K562 (cell line): ENCODE results near the gene AP3B1. TPM values are rescaled to one million over a fixed set of nuclear protein-coding genes. Genes with fewer than 3 reads are reported as not detected.

Experiments
- ATAC-seq: fragments of 200-7000 bp; cut with Tn5 transposase; 3 replicates; pipeline ENCODE4 v1.9.1; 2020; ENCODE audit warnings: moderate library complexity
- BruUV-seq: library from RNA; stranded (reverse); fragments of 400-500 nt; replicated peaks from 2 replicates; lab custom pipeline; 2021; lab: Mats Ljungman, UMichigan
- CTCF ChIA-PET: fragments of 300-600 bp; formaldehyde crosslinking; extraction: SDS; loops from one replicate; lab custom pipeline; 2021; ENCODE audit warnings: low intra/inter-chr PET ratio; lab: Yijun Ruan, JAX
- POLR2A ChIA-PET: fragments of 300-600, 350-650 bp; sonication (Branson Sonifier 250); formaldehyde crosslinking; extraction: SDS; loops from one replicate; lab custom pipeline; 2021; ENCODE audit warnings: antibody characterized with exemption, inconsistent platforms; lab: Yijun Ruan, JAX
- DNase-seq, 4 experiments: peaks; one replicate each; pipeline versions ENCODE4 v3.0.0 to v3.0.0-alpha.2; 2011 to 2018; ENCODE audit warnings: low spot score in 3 of 4, mixed read lengths in 3 of 4; ENCODE audit errors: extremely low read depth in 1 of 4
- FAIRE-seq: peaks from 2 replicates; lab custom pipeline; 2011; peaks lifted over from hg19 to GRCh38; lab: Jason Lieb, UNC
- H2AFZ ChIP-seq: 2 replicates; pipeline ENCODE4 v1.6.0; 2011; ENCODE audit warnings: low read depth, low read length, control low read depth, inconsistent platforms
- H3K27ac ChIP-seq: fragments of 200-600 bp; 3 replicates; pipeline ENCODE4 v1.8.0; 2011; ENCODE audit warnings: low read depth, mild to moderate bottlenecking, control low read depth, inconsistent platforms, low read length, moderate library complexity, mixed read lengths; ENCODE audit errors: extremely low read depth
- H3K27me3 ChIP-seq, 2 experiments: fragments of 300-600 bp in 1 of 2; 2 replicates in 1 of 2; 3 replicates in 1 of 2; pipeline versions ENCODE4 v1.6.0 to v1.8.0; 2011; ENCODE audit warnings: inconsistent platforms in 2 of 2, low read length in 2 of 2, mild to moderate bottlenecking in 1 of 2, mixed read lengths in 1 of 2, moderate library complexity in 1 of 2; ENCODE audit not compliant: control insufficient read depth in 2 of 2, insufficient read depth in 2 of 2
- H3K36me3 ChIP-seq: fragments of 300-600 bp; 3 replicates; pipeline ENCODE4 v1.8.0; 2011; ENCODE audit warnings: mild to moderate bottlenecking, low read length, inconsistent platforms; ENCODE audit not compliant: control insufficient read depth, insufficient read depth
- H3K4me1 ChIP-seq, 2 experiments: fragments of 200-600 bp in 1 of 2; replicated peaks in 1 of 2; 2 replicates in 1 of 2; 3 replicates in 1 of 2; pipeline versions ENCODE4 v1.5.1 to v1.8.0; 2011; ENCODE audit warnings: inconsistent platforms in 2 of 2, low read length in 2 of 2, mild to moderate bottlenecking in 1 of 2, mixed read lengths in 1 of 2, moderate library complexity in 1 of 2; ENCODE audit not compliant: control insufficient read depth in 2 of 2, insufficient read depth in 2 of 2
- H3K4me2 ChIP-seq: 2 replicates; pipeline ENCODE4 v1.6.1; 2011; ENCODE audit warnings: low read length, control low read depth, inconsistent platforms, mixed read lengths; ENCODE audit not compliant: insufficient read depth
- H3K4me3 ChIP-seq: fragments of 200-600 bp; sonication (generic), shearing (Covaris generic); 2 replicates; pipeline ENCODE4 v1.5.1; 2016; ENCODE audit warnings: control low read depth, inconsistent platforms
- H3K79me2 ChIP-seq: fragments of 200-600 bp; 3 replicates; pipeline ENCODE4 v1.8.0; 2011; ENCODE audit warnings: low read length, inconsistent platforms; ENCODE audit not compliant: control insufficient read depth, insufficient read depth
- H3K9ac ChIP-seq, 2 experiments: 2 replicates each; pipeline versions ENCODE4 v1.6.0 to v1.6.1; 2011; ENCODE audit warnings: low read depth in 2 of 2, low read length in 2 of 2, control low read depth in 1 of 2, inconsistent platforms in 1 of 2, mild to moderate bottlenecking in 1 of 2, mixed read lengths in 1 of 2; ENCODE audit not compliant: insufficient read depth in 1 of 2
- H3K9me1 ChIP-seq: one replicate; pipeline ENCODE4 v1.6.0; 2011; ENCODE audit warnings: inconsistent platforms, mild to moderate bottlenecking, low read length, moderate library complexity; ENCODE audit not compliant: control insufficient read depth, insufficient read depth
- H3K9me3 ChIP-seq: replicated peaks from 2 replicates; pipeline ENCODE4 v1.5.1; 2011; ENCODE audit warnings: low read depth, low read length, inconsistent platforms; ENCODE audit not compliant: control insufficient read depth, insufficient read depth
- H4K20me1 ChIP-seq: replicated peaks from 2 replicates; pipeline ENCODE4 v1.6.1; 2011; ENCODE audit warnings: low read length, inconsistent platforms, mixed read lengths; ENCODE audit not compliant: control insufficient read depth, insufficient read depth
- ZBTB26 ChIP-seq: fragments of 450-650 bp; formaldehyde crosslinking; IDR thresholded peaks from 2 replicates; pipeline ENCODE4 v1.4.0; 2022; ENCODE audit warnings: missing genetic modification characterization
- ZKSCAN1 ChIP-seq: fragments of 150-350 bp; IDR thresholded peaks from 2 replicates; pipeline ENCODE4 v1.6.1; 2016; ENCODE audit warnings: low read depth, low read length
- ZNF121 ChIP-seq: sonication (generic); formaldehyde crosslinking; conservative IDR thresholded peaks from 2 replicates; pipeline ENCODE4 v1.8.0; 2022; ENCODE audit warnings: missing genetic modification reagents
- WGBS: fragments of 100-300 bp; shearing (Covaris generic); methylation state at CpG from one replicate; pipeline ENCODE4 v1.1.6; 2016; ENCODE audit warnings: low coverage, mixed read lengths; ENCODE audit not compliant: insufficient coverage; ENCODE audit errors: missing lambda C conversion rate; 5-methylcytosine and 5-hydroxymethylcytosine counted together
- in situ Hi-C: fragments of 300-500 bp; cut with MboI; formaldehyde crosslinking; loops from 4 replicates; pipeline ENCODE4 v1.15.0; 2018; ENCODE audit warnings: inconsistent platforms, mixed read lengths
- intact Hi-C: fragments of 100-400 bp; cut with micrococcal nuclease; formaldehyde crosslinking; loops from 2 replicates; pipeline ENCODE4 v1.14.2; 2022
- polyA plus RNA-seq, 8 experiments: library from polyadenylated mRNA; depleted of rRNA in 4 of 8; stranded (reverse) in 5 of 8; unstranded in 3 of 8; fragments of >200 nt; fragmentation: Nextera tagmentation in 2 of 8; fragmentation: Illumina TruSeq in 1 of 8; extraction: Ambion mirVana in 2 of 8; extraction: Trizol in 1 of 8; gene quantifications; 2 replicates each; pipeline versions ENCODE4 v1.2.1 to v1.2.3, GENCODE V29; 2011 to 2014; ENCODE audit warnings: inconsistent platforms in 1 of 8, missing spikeins in 1 of 8
- total RNA-seq, 7 experiments: library from RNA; depleted of rRNA in 6 of 7; stranded (reverse); fragments of >200 nt in 6 of 7; fragmentation: Illumina TruSeq in 2 of 7; extraction: Trizol in 2 of 7; gene quantifications; 2 replicates each; pipeline versions ENCODE4 v1.2.1 to v1.2.3, GENCODE V29; 2011 to 2021; ENCODE audit warnings: low replicate concordance in 1 of 7

The AP3B1 gene
- total and polyA plus RNA-seq, 9 of the 15 experiments (the other 6 are each of a cell fraction or from before 2014, with no cell fraction given): 21.1 to 61.8 (median 42.2) TPM

GRCh38 chr5:78268356-78268755, 26.1 kb downstream of the AP3B1 start (continued):
- no peak for TF ChIP-seq ZKSCAN1
- TF ChIP-seq, all 486 proteins: peak for 0

- Histone ChIP-seq H3K4me3 (no peak overlapping the region), H3K36me3 (peaks cover 31% of the 10 kb centered on the region; the same call in 2 of the 3 replicates), H3K9me3 (no peaks in the 10 kb centered on the region), H2AFZ (no peak overlapping the region), H3K4me1 (no peaks in the 10 kb centered on the region), H3K9ac (no peak overlapping the region), H3K27ac (no peak overlapping the region), H3K27me3 (no peaks in the 10 kb centered on the region), H3K4me2 (no peak overlapping the region), H4K20me1 (no peaks in the 10 kb centered on the region; the same call in 1 of the 2 replicates), H3K79me2 (peaks cover 12% of the 10 kb centered on the region; the same call in 1 of the 3 replicates), H3K9me1 (no peaks in the 10 kb centered on the region)
- ChIA-PET CTCF (no interaction called here), POLR2A (interaction anchor here (1.1 kb wide), 1 partner anchor 26 kb away, joined by 3 read pairs; no protein-coding TSS in a partner anchor)
- DNase-seq: no peak
- no TSS peak for BruUV-seq
- no peak for ATAC-seq
- in situ Hi-C loops (no loop called here), intact Hi-C loops (loop anchor here (10.0 kb wide), 1 partner anchor 390 kb away; no protein-coding TSS in a partner anchor)
- WGBS: 90% methylated on average over 2 of the region's 2 CpGs
- TF ChIP-seq ZNF121 (CRISPR knock-in tag) (peak; percentile 87), ZBTB26 (CRISPR knock-in tag) (no peak)
- no peak for FAIRE-seq
Observed at GRCh38 chr5:78265163-78265562, 29.3 kb downstream of the AP3B1 start.
